ENCODE data around the gene PRPF6. TPM values are rescaled to one million over a fixed set of nuclear protein-coding genes. Genes with fewer than 3 reads are reported as not detected.

PRPF6 gene
- total and polyA plus RNA-seq, 2 of the 13 experiments (the other 11 are each of a cell fraction or from before 2014, with no cell fraction given) = 63.7 to 101 TPM

- H3K4me3 ChIP-seq (replicated peaks in 1 of 3; ENCODE audit: insufficient read depth in 1 of 3, low read depth in 2 of 3, low read length in 3 of 3) = peak overlapping the region in 1 of 3 experiments; percentile 45; a peak in 1 of 6 replicates
- no peaks in the 10 kb centered on the region for H3K36me3 ChIP-seq (replicated peaks in 1 of 2; ENCODE audit: control insufficient read depth in 1 of 2, insufficient read depth in 2 of 2, low read length in 2 of 2)
- H3K27me3 ChIP-seq (ENCODE audit: control insufficient read depth in 1 of 2, insufficient read depth in 2 of 2, low read length in 2 of 2) = no peaks in the 10 kb centered on the region
- H3K27ac ChIP-seq (ENCODE audit: extremely low read length, insufficient read depth, low read length) = no peak overlapping the region
- ATAC-seq = no peak; the same call in 2 of the 3 replicates
- intact Hi-C loops (cut with micrococcal nuclease; ENCODE audit: unreplicated experiment) = no loop called here
- no peaks in the 10 kb centered on the region for H4K20me1 ChIP-seq (ENCODE audit: insufficient read depth, low read length)
- no peak for FAIRE-seq
- 39% methylated on average over 13 of the region's 14 CpGs for WGBS (ENCODE audit: low lambda C conversion rate)
- H2AFZ ChIP-seq (ENCODE audit: low read length) = no peak overlapping the region
- BruUV-seq (replicated peaks) = no TSS peak
- peak overlapping the region; percentile 56 for H3K4me2 ChIP-seq (ENCODE audit: low read depth, low read length)
- no peaks in the 10 kb centered on the region for H3K9me3 ChIP-seq (ENCODE audit: low read length)
- in situ Hi-C loops (cut with HindIII; ENCODE audit: extremely low pct_ligation_motif_present, low pct_unique_long_range_greater_than_20kb) = no loop called here
- H3K79me2 ChIP-seq (ENCODE audit: insufficient read depth, low read length) = peaks cover 4% of the 10 kb centered on the region
- no peak overlapping the region for H3K9ac ChIP-seq (ENCODE audit: insufficient read depth, low read depth, low read length)
- CTCF ChIA-PET (ENCODE audit: low intra/inter-chr PET ratio, low total read pairs) = no interaction called here
- DNase-seq (ENCODE audit: low spot score) = no peak
- H3K4me1 ChIP-seq (ENCODE audit: insufficient read depth, low read length) = peaks cover 56% of the 10 kb centered on the region
- POLR2A ChIA-PET = interaction anchor here (0.7 to 10.1 kb wide), 5 partner anchors 9 to 76 kb away, joined by 3 to 252 read pairs (median 12); partner anchors contain the start of genes C20orf204, SAMD10 and SOX18
- TF ChIP-seq EED (CRISPR knock-in tag; IDR thresholded peaks at IDR 0.05) (0 out of 2 replicates have a peak, but pooled peaks have one; percentile 13), MAFK (conservative IDR thresholded peaks at IDR 0.05 in 1 of 2, IDR thresholded peaks at IDR 0.05 in 1 of 2; ENCODE audit: low read length in 2 of 2) (peak; percentile 5 to 44; a peak in 3 of 4 replicates), ZFP91 (CRISPR knock-in tag; IDR thresholded peaks at IDR 0.05; ENCODE audit: borderline replicate concordance) (0 out of 2 replicates have a peak, but pooled peaks have one; percentile 20), ZNF331 (CRISPR knock-in tag; IDR thresholded peaks at IDR 0.05) (no peak), HNRNPL (IDR thresholded peaks at IDR 0.05; ENCODE audit: low read depth, low read length) (0 out of 2 replicates have a peak, but pooled peaks have one; percentile 39), ZNF12 (CRISPR knock-in tag; IDR thresholded peaks at IDR 0.05) (peak; percentile 76; the same call in 1 of the 2 replicates), MTA1 (CRISPR knock-in tag; IDR thresholded peaks at IDR 0.05; ENCODE audit: borderline replicate concordance) (0 out of 2 replicates have a peak, but pooled peaks have one; percentile 33), MYC (CRISPR knock-in tag; IDR thresholded peaks at IDR 0.05; ENCODE audit: borderline replicate concordance) (0 out of 2 replicates have a peak, but pooled peaks have one; percentile 28), ZNF883 (CRISPR knock-in tag; IDR thresholded peaks at IDR 0.05; ENCODE audit: not compliant biosample characterization) (peak; percentile 54), ZNF343 (CRISPR knock-in tag; IDR thresholded peaks at IDR 0.05) (0 out of 2 replicates have a peak, but pooled peaks have one; percentile 43), STAT5B (CRISPR knock-in tag; IDR thresholded peaks at IDR 0.05) (no peak), MAFF (IDR thresholded peaks at IDR 0.05; ENCODE audit: low read depth, low read length) (0 out of 2 replicates have a peak, but pooled peaks have one; percentile 26)
- TF ChIP-seq, protein P1, sequence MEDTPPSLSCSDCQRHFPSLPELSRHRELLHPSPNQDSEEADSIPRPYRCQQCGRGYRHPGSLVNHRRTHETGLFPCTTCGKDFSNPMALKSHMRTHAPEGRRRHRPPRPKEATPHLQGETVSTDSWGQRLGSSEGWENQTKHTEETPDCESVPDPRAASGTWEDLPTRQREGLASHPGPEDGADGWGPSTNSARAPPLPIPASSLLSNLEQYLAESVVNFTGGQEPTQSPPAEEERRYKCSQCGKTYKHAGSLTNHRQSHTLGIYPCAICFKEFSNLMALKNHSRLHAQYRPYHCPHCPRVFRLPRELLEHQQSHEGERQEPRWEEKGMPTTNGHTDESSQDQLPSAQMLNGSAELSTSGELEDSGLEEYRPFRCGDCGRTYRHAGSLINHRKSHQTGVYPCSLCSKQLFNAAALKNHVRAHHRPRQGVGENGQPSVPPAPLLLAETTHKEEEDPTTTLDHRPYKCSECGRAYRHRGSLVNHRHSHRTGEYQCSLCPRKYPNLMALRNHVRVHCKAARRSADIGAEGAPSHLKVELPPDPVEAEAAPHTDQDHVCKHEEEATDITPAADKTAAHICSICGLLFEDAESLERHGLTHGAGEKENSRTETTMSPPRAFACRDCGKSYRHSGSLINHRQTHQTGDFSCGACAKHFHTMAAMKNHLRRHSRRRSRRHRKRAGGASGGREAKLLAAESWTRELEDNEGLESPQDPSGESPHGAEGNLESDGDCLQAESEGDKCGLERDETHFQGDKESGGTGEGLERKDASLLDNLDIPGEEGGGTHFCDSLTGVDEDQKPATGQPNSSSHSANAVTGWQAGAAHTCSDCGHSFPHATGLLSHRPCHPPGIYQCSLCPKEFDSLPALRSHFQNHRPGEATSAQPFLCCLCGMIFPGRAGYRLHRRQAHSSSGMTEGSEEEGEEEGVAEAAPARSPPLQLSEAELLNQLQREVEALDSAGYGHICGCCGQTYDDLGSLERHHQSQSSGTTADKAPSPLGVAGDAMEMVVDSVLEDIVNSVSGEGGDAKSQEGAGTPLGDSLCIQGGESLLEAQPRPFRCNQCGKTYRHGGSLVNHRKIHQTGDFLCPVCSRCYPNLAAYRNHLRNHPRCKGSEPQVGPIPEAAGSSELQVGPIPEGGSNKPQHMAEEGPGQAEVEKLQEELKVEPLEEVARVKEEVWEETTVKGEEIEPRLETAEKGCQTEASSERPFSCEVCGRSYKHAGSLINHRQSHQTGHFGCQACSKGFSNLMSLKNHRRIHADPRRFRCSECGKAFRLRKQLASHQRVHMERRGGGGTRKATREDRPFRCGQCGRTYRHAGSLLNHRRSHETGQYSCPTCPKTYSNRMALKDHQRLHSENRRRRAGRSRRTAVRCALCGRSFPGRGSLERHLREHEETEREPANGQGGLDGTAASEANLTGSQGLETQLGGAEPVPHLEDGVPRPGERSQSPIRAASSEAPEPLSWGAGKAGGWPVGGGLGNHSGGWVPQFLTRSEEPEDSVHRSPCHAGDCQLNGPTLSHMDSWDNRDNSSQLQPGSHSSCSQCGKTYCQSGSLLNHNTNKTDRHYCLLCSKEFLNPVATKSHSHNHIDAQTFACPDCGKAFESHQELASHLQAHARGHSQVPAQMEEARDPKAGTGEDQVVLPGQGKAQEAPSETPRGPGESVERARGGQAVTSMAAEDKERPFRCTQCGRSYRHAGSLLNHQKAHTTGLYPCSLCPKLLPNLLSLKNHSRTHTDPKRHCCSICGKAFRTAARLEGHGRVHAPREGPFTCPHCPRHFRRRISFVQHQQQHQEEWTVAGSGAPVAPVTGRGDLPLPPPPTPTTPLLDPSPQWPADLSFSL (CRISPR knock-in tag; IDR thresholded peaks at IDR 0.05) = peak; percentile 54; the same call in 1 of the 2 replicates
Measured at GRCh38 chr20:64044484-64045247, 63.7 kb downstream of the PRPF6 start.

Data from HepG2 (cell line).